ENCODE data around the gene ABCC3. TPM values are rescaled to one million over a fixed set of nuclear protein-coding genes. Genes with fewer than 3 reads are reported as not detected.
A peak's percentile ranks its signal among the peaks of the same experiment; 100 is the strongest.

ABCC3 gene
- total and polyA plus RNA-seq, 9 of the 15 experiments (the other 6 are each of a cell fraction or from before 2014, with no cell fraction given), result 0.03 to 1.6 (median 0.42) TPM; not detected in 5

DNA sequence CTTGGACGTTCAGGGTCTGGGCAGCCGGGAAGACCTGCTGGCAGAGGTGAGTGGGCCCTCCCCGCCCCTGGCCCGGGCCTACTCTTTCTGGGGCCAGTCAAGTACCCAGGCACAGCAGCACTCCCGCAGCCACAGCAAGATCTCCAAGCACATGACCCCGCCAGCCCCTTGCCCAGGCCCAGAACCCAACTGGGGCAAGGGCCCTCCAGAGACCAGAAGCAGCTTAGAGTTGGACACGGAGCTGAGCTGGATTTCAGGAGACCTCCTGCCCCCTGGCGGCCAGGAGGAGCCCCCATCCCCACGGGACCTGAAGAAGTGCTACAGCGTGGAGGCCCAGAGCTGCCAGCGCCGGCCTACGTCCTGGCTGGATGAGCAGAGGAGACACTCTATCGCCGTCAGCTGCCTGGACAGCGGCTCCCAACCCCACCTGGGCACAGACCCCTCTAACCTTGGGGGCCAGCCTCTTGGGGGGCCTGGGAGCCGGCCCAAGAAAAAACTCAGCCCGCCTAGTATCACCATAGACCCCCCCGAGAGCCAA is 8.6 kb upstream of the ABCC3 start:
- CTCF ChIA-PET (ENCODE audit: low intra/inter-chr PET ratio), result interaction anchor here (0.7 to 1.7 kb wide), 4 partner anchors 55 to 143 kb away, joined by 3 to 9 read pairs (median 4); partner anchors contain the start of gene SPATA20
- in situ Hi-C loops (cut with MboI), result loop anchor here (5.0 kb wide), 1 partner anchor 79 kb away; the partner anchor contains the start of gene SPATA20
- TF ChIP-seq SMARCA5 (IDR thresholded peaks at IDR 0.05), result no peak
- no peak for TF ChIP-seq ZNF77 (CRISPR knock-in tag; IDR thresholded peaks at IDR 0.05)
- TF ChIP-seq ATF1 (CRISPR knock-in tag; IDR thresholded peaks at IDR 0.05), result no peak
- TF ChIP-seq ATF1 (tag; IDR thresholded peaks at IDR 0.05), result no peak
- TF ChIP-seq JUN (IDR thresholded peaks at IDR 0.05; ENCODE audit: borderline replicate concordance, low read depth, low read length), result no peak
- TF ChIP-seq JUN (CRISPR knock-in tag; IDR thresholded peaks at IDR 0.05; ENCODE audit: borderline replicate concordance), result no peak
- TF ChIP-seq, protein P1, sequence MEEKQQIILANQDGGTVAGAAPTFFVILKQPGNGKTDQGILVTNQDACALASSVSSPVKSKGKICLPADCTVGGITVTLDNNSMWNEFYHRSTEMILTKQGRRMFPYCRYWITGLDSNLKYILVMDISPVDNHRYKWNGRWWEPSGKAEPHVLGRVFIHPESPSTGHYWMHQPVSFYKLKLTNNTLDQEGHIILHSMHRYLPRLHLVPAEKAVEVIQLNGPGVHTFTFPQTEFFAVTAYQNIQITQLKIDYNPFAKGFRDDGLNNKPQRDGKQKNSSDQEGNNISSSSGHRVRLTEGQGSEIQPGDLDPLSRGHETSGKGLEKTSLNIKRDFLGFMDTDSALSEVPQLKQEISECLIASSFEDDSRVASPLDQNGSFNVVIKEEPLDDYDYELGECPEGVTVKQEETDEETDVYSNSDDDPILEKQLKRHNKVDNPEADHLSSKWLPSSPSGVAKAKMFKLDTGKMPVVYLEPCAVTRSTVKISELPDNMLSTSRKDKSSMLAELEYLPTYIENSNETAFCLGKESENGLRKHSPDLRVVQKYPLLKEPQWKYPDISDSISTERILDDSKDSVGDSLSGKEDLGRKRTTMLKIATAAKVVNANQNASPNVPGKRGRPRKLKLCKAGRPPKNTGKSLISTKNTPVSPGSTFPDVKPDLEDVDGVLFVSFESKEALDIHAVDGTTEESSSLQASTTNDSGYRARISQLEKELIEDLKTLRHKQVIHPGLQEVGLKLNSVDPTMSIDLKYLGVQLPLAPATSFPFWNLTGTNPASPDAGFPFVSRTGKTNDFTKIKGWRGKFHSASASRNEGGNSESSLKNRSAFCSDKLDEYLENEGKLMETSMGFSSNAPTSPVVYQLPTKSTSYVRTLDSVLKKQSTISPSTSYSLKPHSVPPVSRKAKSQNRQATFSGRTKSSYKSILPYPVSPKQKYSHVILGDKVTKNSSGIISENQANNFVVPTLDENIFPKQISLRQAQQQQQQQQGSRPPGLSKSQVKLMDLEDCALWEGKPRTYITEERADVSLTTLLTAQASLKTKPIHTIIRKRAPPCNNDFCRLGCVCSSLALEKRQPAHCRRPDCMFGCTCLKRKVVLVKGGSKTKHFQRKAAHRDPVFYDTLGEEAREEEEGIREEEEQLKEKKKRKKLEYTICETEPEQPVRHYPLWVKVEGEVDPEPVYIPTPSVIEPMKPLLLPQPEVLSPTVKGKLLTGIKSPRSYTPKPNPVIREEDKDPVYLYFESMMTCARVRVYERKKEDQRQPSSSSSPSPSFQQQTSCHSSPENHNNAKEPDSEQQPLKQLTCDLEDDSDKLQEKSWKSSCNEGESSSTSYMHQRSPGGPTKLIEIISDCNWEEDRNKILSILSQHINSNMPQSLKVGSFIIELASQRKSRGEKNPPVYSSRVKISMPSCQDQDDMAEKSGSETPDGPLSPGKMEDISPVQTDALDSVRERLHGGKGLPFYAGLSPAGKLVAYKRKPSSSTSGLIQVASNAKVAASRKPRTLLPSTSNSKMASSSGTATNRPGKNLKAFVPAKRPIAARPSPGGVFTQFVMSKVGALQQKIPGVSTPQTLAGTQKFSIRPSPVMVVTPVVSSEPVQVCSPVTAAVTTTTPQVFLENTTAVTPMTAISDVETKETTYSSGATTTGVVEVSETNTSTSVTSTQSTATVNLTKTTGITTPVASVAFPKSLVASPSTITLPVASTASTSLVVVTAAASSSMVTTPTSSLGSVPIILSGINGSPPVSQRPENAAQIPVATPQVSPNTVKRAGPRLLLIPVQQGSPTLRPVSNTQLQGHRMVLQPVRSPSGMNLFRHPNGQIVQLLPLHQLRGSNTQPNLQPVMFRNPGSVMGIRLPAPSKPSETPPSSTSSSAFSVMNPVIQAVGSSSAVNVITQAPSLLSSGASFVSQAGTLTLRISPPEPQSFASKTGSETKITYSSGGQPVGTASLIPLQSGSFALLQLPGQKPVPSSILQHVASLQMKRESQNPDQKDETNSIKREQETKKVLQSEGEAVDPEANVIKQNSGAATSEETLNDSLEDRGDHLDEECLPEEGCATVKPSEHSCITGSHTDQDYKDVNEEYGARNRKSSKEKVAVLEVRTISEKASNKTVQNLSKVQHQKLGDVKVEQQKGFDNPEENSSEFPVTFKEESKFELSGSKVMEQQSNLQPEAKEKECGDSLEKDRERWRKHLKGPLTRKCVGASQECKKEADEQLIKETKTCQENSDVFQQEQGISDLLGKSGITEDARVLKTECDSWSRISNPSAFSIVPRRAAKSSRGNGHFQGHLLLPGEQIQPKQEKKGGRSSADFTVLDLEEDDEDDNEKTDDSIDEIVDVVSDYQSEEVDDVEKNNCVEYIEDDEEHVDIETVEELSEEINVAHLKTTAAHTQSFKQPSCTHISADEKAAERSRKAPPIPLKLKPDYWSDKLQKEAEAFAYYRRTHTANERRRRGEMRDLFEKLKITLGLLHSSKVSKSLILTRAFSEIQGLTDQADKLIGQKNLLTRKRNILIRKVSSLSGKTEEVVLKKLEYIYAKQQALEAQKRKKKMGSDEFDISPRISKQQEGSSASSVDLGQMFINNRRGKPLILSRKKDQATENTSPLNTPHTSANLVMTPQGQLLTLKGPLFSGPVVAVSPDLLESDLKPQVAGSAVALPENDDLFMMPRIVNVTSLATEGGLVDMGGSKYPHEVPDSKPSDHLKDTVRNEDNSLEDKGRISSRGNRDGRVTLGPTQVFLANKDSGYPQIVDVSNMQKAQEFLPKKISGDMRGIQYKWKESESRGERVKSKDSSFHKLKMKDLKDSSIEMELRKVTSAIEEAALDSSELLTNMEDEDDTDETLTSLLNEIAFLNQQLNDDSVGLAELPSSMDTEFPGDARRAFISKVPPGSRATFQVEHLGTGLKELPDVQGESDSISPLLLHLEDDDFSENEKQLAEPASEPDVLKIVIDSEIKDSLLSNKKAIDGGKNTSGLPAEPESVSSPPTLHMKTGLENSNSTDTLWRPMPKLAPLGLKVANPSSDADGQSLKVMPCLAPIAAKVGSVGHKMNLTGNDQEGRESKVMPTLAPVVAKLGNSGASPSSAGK (IDR thresholded peaks at IDR 0.05), result no peak
- no peak for TF ChIP-seq TEAD4 (IDR thresholded peaks at IDR 0.05; ENCODE audit: low read length)
- no peak for TF ChIP-seq TEAD4 (CRISPR knock-in tag; IDR thresholded peaks at IDR 0.05; ENCODE audit: borderline replicate concordance)
- no peak for TF ChIP-seq NFIC (IDR thresholded peaks at IDR 0.05)
- TF ChIP-seq RFX7 (CRISPR knock-in tag; IDR thresholded peaks at IDR 0.05), result no peak
- TF ChIP-seq MBD2 (IDR thresholded peaks at IDR 0.05; ENCODE audit: borderline replicate concordance, low read depth), result no peak
- TF ChIP-seq SMC3 (conservative IDR thresholded peaks at IDR 0.05; ENCODE audit: insufficient read depth, low read depth, low read length), result peak; percentile 94

More for the DNA sequence above, 8.6 kb upstream of the ABCC3 start:
- Histone ChIP-seq H3K79me2 (ENCODE audit: control insufficient read depth, insufficient read depth, low read length) (no peaks in the 10 kb centered on the region), H3K9ac (ENCODE audit: insufficient read depth in 1 of 2, low read depth in 2 of 2, low read length in 2 of 2) (peak overlapping the region in 1 of 2 experiments; percentile 74; a peak in 2 of 4 replicates), H3K36me3 (ENCODE audit: control insufficient read depth, insufficient read depth, low read length) (no peaks in the 10 kb centered on the region), H3K4me2 (ENCODE audit: insufficient read depth, low read length) (no peak overlapping the region), H3K9me1 (ENCODE audit: control insufficient read depth, insufficient read depth, low read length) (no peaks in the 10 kb centered on the region), H3K9me3 (replicated peaks; ENCODE audit: control insufficient read depth, insufficient read depth, low read depth, low read length) (no peaks in the 10 kb centered on the region), H3K27ac (ENCODE audit: extremely low read depth, low read depth, low read length) (no peak overlapping the region), H2AFZ (ENCODE audit: low read depth, low read length) (peak overlapping the region; percentile 58), H3K4me1 (replicated peaks in 1 of 2; ENCODE audit: control insufficient read depth in 2 of 2, insufficient read depth in 2 of 2, low read length in 2 of 2) (peaks cover 7 to 27% of the 10 kb centered on the region in 2 experiments; a peak in 4 of 5 replicates), H4K20me1 (replicated peaks; ENCODE audit: control insufficient read depth, insufficient read depth, low read length) (no peaks in the 10 kb centered on the region), H3K27me3 (ENCODE audit: control insufficient read depth in 2 of 2, insufficient read depth in 2 of 2, low read length in 2 of 2) (peaks cover 18 to 37% of the 10 kb centered on the region in 2 experiments), H3K4me3 (no peak overlapping the region)
- POLR2A ChIA-PET, result interaction anchor here (0.6 to 1.3 kb wide), 6 partner anchors 11 to 77 kb away, joined by 3 to 7 read pairs (median 4); no protein-coding TSS in a partner anchor
- WGBS (ENCODE audit: insufficient coverage, low coverage, missing lambda C conversion rate), result 23% methylated on average over 17 of the region's 19 CpGs
- DNase-seq (ENCODE audit: extremely low read depth in 1 of 4, low spot score in 3 of 4), result peak; percentile 77 to 87 (median 80)
- intact Hi-C loops (cut with micrococcal nuclease), result loop anchor here (1.0 to 5.0 kb wide), 4 partner anchors 55 to 144 kb away; no protein-coding TSS in a partner anchor
- peak; percentile 86 for FAIRE-seq
- ATAC-seq, result peak; percentile 96
- no TSS peak for BruUV-seq (replicated peaks)
